ENCODE measurements around the gene RNF144A. TPM values are rescaled to one million over a fixed set of nuclear protein-coding genes. Genes with fewer than 3 reads are reported as not detected.
"Not testable (repeated sequence)": the region's sequence is repeated elsewhere in the genome, so short reads cannot be mapped to it uniquely, and the experiment has no call there.

The RNF144A gene
- polyA plus RNA-seq, 1 experiment, result 0.24 TPM

DNA sequence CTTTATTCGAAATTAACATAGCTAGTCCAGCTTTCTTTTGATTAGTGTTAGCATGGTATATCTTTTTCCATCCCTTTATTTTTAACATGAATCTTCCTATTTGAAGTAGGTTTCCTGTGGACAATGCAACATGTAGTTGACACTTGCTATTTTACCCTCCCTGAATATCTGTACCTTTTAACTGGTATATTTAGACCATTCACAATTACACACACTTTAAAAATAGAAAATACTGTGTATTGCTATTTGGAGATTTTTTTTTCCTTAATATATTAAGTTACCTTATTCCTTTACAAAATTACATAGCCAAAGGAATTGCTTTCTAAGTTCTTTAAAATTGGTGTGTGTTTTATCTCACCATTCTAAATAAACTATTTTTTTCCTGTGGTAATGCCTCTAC, 15.0 kb downstream of the RNF144A start:
- no peaks in the 10 kb centered on the region for H3K27me3 ChIP-seq (ENCODE audit: control insufficient read depth, insufficient read depth, low read length)
- DNase-seq (ENCODE audit: low read depth, low spot score), result no peak
- no peak for TF ChIP-seq CTCF (IDR thresholded peaks at IDR 0.05; ENCODE audit: low read depth, low read length)
- POLR2A ChIA-PET, result no interaction called here
- no peaks in the 10 kb centered on the region for H3K9me3 ChIP-seq (ENCODE audit: control insufficient read depth, insufficient read depth, low read length)
- H3K4me3 ChIP-seq (ENCODE audit: low read depth, low read length), result no peak overlapping the region
- CTCF ChIA-PET, result interaction anchor here (1.0 kb wide), 1 partner anchor 16 kb away, joined by 6 read pairs; no protein-coding TSS in a partner anchor
- no peak overlapping the region for H3K27ac ChIP-seq (ENCODE audit: low read depth, low read length)

DNA sequence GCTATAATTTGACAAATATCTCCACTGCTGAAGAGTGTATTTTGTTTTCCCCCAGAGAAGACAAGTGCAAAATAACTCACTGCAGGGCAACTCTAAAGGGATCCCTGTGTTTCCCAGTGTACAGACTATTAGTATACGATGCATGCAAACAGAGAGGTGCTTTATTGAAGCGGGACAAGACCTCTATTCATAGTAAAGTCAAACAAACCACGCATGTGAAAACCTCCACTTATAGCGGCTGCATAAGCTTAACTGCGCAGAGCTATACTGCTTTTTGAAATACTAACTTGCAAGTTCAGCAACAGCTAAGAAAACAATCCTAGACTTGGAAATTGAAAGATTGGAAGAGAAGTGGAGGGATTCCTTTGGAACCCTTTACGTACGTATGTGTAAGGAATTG, 15.6 kb downstream of the RNF144A start:
- POLR2A ChIA-PET, result no interaction called here
- Histone ChIP-seq H3K27ac (ENCODE audit: low read depth, low read length) (no peak overlapping the region), H3K4me3 (ENCODE audit: low read depth, low read length) (no peak overlapping the region), H3K9me3 (ENCODE audit: control insufficient read depth, insufficient read depth, low read length) (no peaks in the 10 kb centered on the region), H3K27me3 (ENCODE audit: control insufficient read depth, insufficient read depth, low read length) (no peaks in the 10 kb centered on the region)
- DNase-seq (ENCODE audit: low read depth, low spot score), result no peak
- CTCF ChIA-PET, result interaction anchor here (1.0 kb wide), 1 partner anchor 17 kb away, joined by 6 read pairs; no protein-coding TSS in a partner anchor
- no peak for TF ChIP-seq CTCF (IDR thresholded peaks at IDR 0.05; ENCODE audit: low read depth, low read length)

DNA sequence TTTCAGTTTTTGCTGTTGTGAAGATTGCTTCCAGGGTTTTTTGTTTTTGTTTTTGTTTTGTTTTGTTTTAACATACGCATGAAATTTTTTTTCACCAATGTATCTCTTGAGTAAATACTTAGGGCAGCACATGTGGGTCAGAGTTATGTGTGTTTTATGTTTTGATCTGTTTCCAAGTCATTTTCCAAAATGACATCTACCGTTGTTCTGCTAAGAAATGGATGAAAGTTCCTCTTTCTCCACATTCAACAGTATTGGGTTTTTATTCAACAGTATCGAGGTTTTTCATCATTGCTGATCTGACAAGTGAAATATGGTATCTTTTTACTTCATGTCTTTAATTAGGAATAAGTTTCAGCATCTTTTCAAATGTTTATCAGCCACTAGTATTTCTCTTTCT, 16.7 kb downstream of the RNF144A start:
- H3K4me3 ChIP-seq (ENCODE audit: low read depth, low read length), result no peak overlapping the region
- H3K27ac ChIP-seq (ENCODE audit: low read depth, low read length), result no peak overlapping the region
- no peaks in the 10 kb centered on the region for H3K9me3 ChIP-seq (ENCODE audit: control insufficient read depth, insufficient read depth, low read length)
- POLR2A ChIA-PET, result no interaction called here
- no peak for TF ChIP-seq CTCF (IDR thresholded peaks at IDR 0.05; ENCODE audit: low read depth, low read length)
- no peaks in the 10 kb centered on the region for H3K27me3 ChIP-seq (ENCODE audit: control insufficient read depth, insufficient read depth, low read length)
- CTCF ChIA-PET, result interaction anchor here (0.8 kb wide), 1 partner anchor 455 kb away, joined by 3 read pairs; no protein-coding TSS in a partner anchor
- no peak for DNase-seq (ENCODE audit: low read depth, low spot score)

- CTCF ChIA-PET, result interaction anchor here (0.8 kb wide), 1 partner anchor 456 kb away, joined by 3 read pairs; no protein-coding TSS in a partner anchor
- Histone ChIP-seq H3K27ac (ENCODE audit: low read depth, low read length) (no peak overlapping the region), H3K27me3 (ENCODE audit: control insufficient read depth, insufficient read depth, low read length) (no peaks in the 10 kb centered on the region), H3K4me3 (ENCODE audit: low read depth, low read length) (no peak overlapping the region), H3K9me3 (ENCODE audit: control insufficient read depth, insufficient read depth, low read length) (no peaks in the 10 kb centered on the region)
- no peak for TF ChIP-seq CTCF (IDR thresholded peaks at IDR 0.05; ENCODE audit: low read depth, low read length)
- DNase-seq (ENCODE audit: low read depth, low spot score), result no peak
- POLR2A ChIA-PET, result no interaction called here
These were observed 17.1 kb downstream of the RNF144A start for GRCh38 chr2:6934345-6934744.

DNA sequence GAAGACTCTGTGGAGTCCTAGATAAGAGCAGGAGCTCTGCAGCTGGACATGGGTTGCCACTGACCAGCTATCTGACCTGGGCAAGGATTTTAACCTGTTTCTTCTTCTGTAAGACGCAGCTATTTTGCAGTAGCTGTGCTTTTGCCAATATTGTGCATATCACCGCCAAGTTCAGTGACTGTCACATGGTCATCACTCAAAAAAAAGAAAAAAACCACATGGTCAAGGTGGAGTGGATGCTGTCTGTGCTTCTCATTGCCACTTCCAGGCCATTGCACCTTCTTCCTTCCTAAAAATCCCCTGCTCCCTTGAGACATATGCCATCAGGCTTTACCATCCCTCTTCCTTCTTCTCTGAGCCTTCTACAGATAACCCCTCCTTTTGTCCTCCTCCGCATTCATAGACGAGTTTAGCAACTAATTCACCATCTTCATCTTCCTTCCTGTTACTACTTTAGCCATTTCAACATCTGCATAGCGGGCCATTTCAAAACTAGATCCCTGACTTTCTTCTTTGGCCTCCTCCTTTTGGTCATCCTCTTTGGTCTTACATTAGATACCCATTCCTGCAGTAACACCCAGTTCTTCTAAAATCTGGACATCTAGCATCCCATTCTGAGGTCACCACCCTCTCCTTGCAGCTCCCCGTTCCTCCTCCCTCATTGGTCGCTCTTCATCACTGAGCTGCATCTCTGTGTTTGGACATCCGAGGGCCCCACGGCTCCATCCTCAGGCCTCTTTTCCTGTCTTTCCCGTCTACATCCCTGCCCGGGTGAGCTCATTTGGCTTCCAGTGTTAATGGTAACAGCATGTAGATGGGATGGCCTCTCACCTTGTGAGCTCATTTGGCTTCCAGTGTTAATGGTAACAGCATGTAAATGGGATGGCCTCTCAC, 17.8 kb downstream of the RNF144A start:
- no peaks in the 10 kb centered on the region for H3K9me3 ChIP-seq (ENCODE audit: control insufficient read depth, insufficient read depth, low read length)
- DNase-seq (ENCODE audit: low read depth, low spot score), result no peak
- H3K27me3 ChIP-seq (ENCODE audit: control insufficient read depth, insufficient read depth, low read length), result no peaks in the 10 kb centered on the region
- TF ChIP-seq CTCF (IDR thresholded peaks at IDR 0.05; ENCODE audit: low read depth, low read length), result no peak
- CTCF ChIA-PET, result interaction anchor here (0.8 kb wide), 1 partner anchor 456 kb away, joined by 3 read pairs; no protein-coding TSS in a partner anchor
- H3K4me3 ChIP-seq (ENCODE audit: low read depth, low read length), result no peak overlapping the region
- POLR2A ChIA-PET, result no interaction called here
- no peak overlapping the region for H3K27ac ChIP-seq (ENCODE audit: low read depth, low read length)

DNA sequence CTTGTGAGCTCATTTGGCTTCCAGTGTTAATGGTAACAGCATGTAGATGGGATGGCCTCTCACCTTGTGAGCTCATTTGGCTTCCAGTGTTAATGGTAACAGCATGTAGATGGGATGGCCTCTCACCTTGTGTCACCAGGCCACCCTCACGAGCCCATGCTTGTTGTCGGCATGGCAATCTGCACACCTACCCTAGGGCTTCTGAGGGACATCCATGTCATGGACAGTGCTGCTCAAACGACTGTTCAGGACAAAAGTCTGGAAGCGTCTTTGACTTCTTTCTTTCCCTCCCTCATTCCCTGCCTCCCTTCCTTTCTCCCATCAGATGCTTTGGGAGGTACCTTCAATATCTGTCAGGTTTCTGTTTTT, 18.4 kb downstream of the RNF144A start:
- POLR2A ChIA-PET; H3K9me3 ChIP-seq (ENCODE audit: control insufficient read depth, insufficient read depth, low read length); H3K4me3 ChIP-seq (ENCODE audit: low read depth, low read length); H3K27ac ChIP-seq (ENCODE audit: low read depth, low read length); CTCF ChIA-PET; H3K27me3 ChIP-seq (ENCODE audit: control insufficient read depth, insufficient read depth, low read length); DNase-seq (ENCODE audit: low read depth, low spot score): not testable (repeated sequence)
